Measurements from ENCODE around the gene MAPK12. TPM values are rescaled to one million over a fixed set of nuclear protein-coding genes. Genes with fewer than 3 reads are reported as not detected.
A peak's percentile ranks its signal among the peaks of the same experiment; 100 is the strongest.
"Not testable (repeated sequence)": the region's sequence is repeated elsewhere in the genome, so short reads cannot be mapped to it uniquely, and the experiment has no call there.

The MAPK12 gene
- total and polyA plus RNA-seq, 2 experiments from 2014 or later = 20.7 to 28.7 TPM

- no peaks in the 10 kb centered on the region for H3K27me3 ChIP-seq (replicated peaks; ENCODE audit: insufficient read depth)
- no peak overlapping the region for H3K4me3 ChIP-seq
- no peak for TF ChIP-seq EZH2 (IDR thresholded peaks at IDR 0.05; ENCODE audit: insufficient read depth, poor library complexity, severe bottlenecking)
- no peak for TF ChIP-seq EZH2phosphoT487 (IDR thresholded peaks at IDR 0.05; ENCODE audit: insufficient read depth, low read depth)
- peaks cover 8% of the 10 kb centered on the region; the same call in 1 of the 2 replicates for H3F3A ChIP-seq (ENCODE audit: insufficient read depth)
- no peak overlapping the region for H3K27ac ChIP-seq
- H3K9ac ChIP-seq = no peak overlapping the region
- no peaks in the 10 kb centered on the region for H3K9me2 ChIP-seq (ENCODE audit: insufficient read depth)
- in situ Hi-C loops (cut with MboI) = no loop called here
- H3K4me2 ChIP-seq (ENCODE audit: unreplicated experiment) = no peak overlapping the region
- H3K9me3 ChIP-seq (ENCODE audit: low read depth) = no peaks in the 10 kb centered on the region
- no peaks in the 10 kb centered on the region for H3K4me1 ChIP-seq (ENCODE audit: insufficient read depth)
- H2AFZ ChIP-seq = no peak overlapping the region
- 83% methylated on average over 22 of the region's 22 CpGs for WGBS, 2 experiments (ENCODE audit: low coverage in 1 of 2, low lambda C conversion rate in 2 of 2, missing lambda C conversion rate in 2 of 2)
- no peak for DNase-seq
- H3K36me3 ChIP-seq (ENCODE audit: low read depth) = 0 out of 2 replicates have a peak, but pooled peaks cover 16% of the 10 kb centered on the region
- peaks cover 41% of the 10 kb centered on the region for H3K79me2 ChIP-seq (ENCODE audit: insufficient read depth)
- no peaks in the 10 kb centered on the region; the same call in 1 of the 2 replicates for H4K20me1 ChIP-seq (ENCODE audit: insufficient read depth)
These were observed 53.0 kb downstream of the MAPK12 start for GRCh38 chr22:50208430-50208938.

GRCh38 chr22:50207383-50208140 lies 53.9 kb downstream of the MAPK12 start:
- H3K27ac ChIP-seq = no peak overlapping the region
- H3K79me2 ChIP-seq (ENCODE audit: insufficient read depth) = peaks cover 41% of the 10 kb centered on the region
- peaks cover 8% of the 10 kb centered on the region; the same call in 1 of the 2 replicates for H3F3A ChIP-seq (ENCODE audit: insufficient read depth)
- H3K4me1 ChIP-seq (ENCODE audit: insufficient read depth) = peaks cover 2% of the 10 kb centered on the region
- no peak overlapping the region for H3K9ac ChIP-seq
- 67 to 72% methylated on average over 23 of the region's 23 CpGs for WGBS, 2 experiments (ENCODE audit: low coverage in 1 of 2, low lambda C conversion rate in 2 of 2, missing lambda C conversion rate in 2 of 2)
- H2AFZ ChIP-seq = no peak overlapping the region
- H3K27me3 ChIP-seq (replicated peaks; ENCODE audit: insufficient read depth) = no peaks in the 10 kb centered on the region
- no peak for TF ChIP-seq EZH2phosphoT487 (IDR thresholded peaks at IDR 0.05; ENCODE audit: insufficient read depth, low read depth)
- no peak for TF ChIP-seq EZH2 (IDR thresholded peaks at IDR 0.05; ENCODE audit: insufficient read depth, poor library complexity, severe bottlenecking)
- no peak overlapping the region for H3K4me3 ChIP-seq
- in situ Hi-C loops (cut with MboI) = no loop called here
- no peak for DNase-seq
- peaks cover 14% of the 10 kb centered on the region; the same call in 1 of the 2 replicates for H3K36me3 ChIP-seq (ENCODE audit: low read depth)
- no peaks in the 10 kb centered on the region for H3K9me3 ChIP-seq (ENCODE audit: low read depth)
- H3K9me2 ChIP-seq (ENCODE audit: insufficient read depth) = no peaks in the 10 kb centered on the region
- H3K4me2 ChIP-seq (ENCODE audit: unreplicated experiment) = no peak overlapping the region
- H4K20me1 ChIP-seq (ENCODE audit: insufficient read depth) = no peaks in the 10 kb centered on the region

GRCh38 chr22:50206599-50206998 lies 54.9 kb downstream of the MAPK12 start:
- no peak overlapping the region for H3K27ac ChIP-seq
- H2AFZ ChIP-seq = no peak overlapping the region
- H3K79me2 ChIP-seq (ENCODE audit: insufficient read depth) = peaks cover 41% of the 10 kb centered on the region
- no peaks in the 10 kb centered on the region for H3K9me2 ChIP-seq (ENCODE audit: insufficient read depth)
- no peak overlapping the region for H3K9ac ChIP-seq
- no peak overlapping the region for H3K4me2 ChIP-seq (ENCODE audit: unreplicated experiment)
- peaks cover 8% of the 10 kb centered on the region for H3K4me1 ChIP-seq (ENCODE audit: insufficient read depth)
- H3K36me3 ChIP-seq (ENCODE audit: low read depth) = peaks cover 10% of the 10 kb centered on the region; the same call in 1 of the 2 replicates
- no peaks in the 10 kb centered on the region for H3K27me3 ChIP-seq (replicated peaks; ENCODE audit: insufficient read depth)
- in situ Hi-C loops (cut with MboI) = no loop called here
- WGBS, 2 experiments (ENCODE audit: low coverage in 1 of 2, low lambda C conversion rate in 2 of 2, missing lambda C conversion rate in 2 of 2) = 50 to 54% methylated on average over 10 of the region's 10 CpGs
- H3K4me3 ChIP-seq = no peak overlapping the region
- no peaks in the 10 kb centered on the region for H4K20me1 ChIP-seq (ENCODE audit: insufficient read depth)
- no peak for TF ChIP-seq EZH2 (IDR thresholded peaks at IDR 0.05; ENCODE audit: insufficient read depth, poor library complexity, severe bottlenecking)
- no peak for TF ChIP-seq EZH2phosphoT487 (IDR thresholded peaks at IDR 0.05; ENCODE audit: insufficient read depth, low read depth)
- 0 out of 2 replicates have a peak, but pooled peaks cover under 1% of the 10 kb centered on the region for H3F3A ChIP-seq (ENCODE audit: insufficient read depth)
- no peaks in the 10 kb centered on the region for H3K9me3 ChIP-seq (ENCODE audit: low read depth)
- peak; percentile 61 for DNase-seq

GRCh38 chr22:50205781-50206569 lies 55.5 kb downstream of the MAPK12 start:
- no peak overlapping the region for H3K4me2 ChIP-seq (ENCODE audit: unreplicated experiment)
- H3K9ac ChIP-seq = no peak overlapping the region
- WGBS, 2 experiments (ENCODE audit: low coverage in 1 of 2, low lambda C conversion rate in 2 of 2, missing lambda C conversion rate in 2 of 2) = 94% methylated on average over 35 to 44 of the region's 45 CpGs
- TF ChIP-seq EZH2 (IDR thresholded peaks at IDR 0.05; ENCODE audit: insufficient read depth, poor library complexity, severe bottlenecking) = no peak
- TF ChIP-seq EZH2phosphoT487 (IDR thresholded peaks at IDR 0.05; ENCODE audit: insufficient read depth, low read depth) = no peak
- H3K27me3 ChIP-seq (replicated peaks; ENCODE audit: insufficient read depth) = no peaks in the 10 kb centered on the region
- H3K4me1 ChIP-seq (ENCODE audit: insufficient read depth) = peaks cover 8% of the 10 kb centered on the region
- no peak overlapping the region for H3K27ac ChIP-seq
- DNase-seq = no peak
- in situ Hi-C loops (cut with MboI) = no loop called here
- H4K20me1 ChIP-seq (ENCODE audit: insufficient read depth) = no peaks in the 10 kb centered on the region
- H3K4me3 ChIP-seq = no peak overlapping the region
- no peaks in the 10 kb centered on the region for H3K9me3 ChIP-seq (ENCODE audit: low read depth)
- peaks cover 42% of the 10 kb centered on the region for H3K79me2 ChIP-seq (ENCODE audit: insufficient read depth)
- peaks cover 10% of the 10 kb centered on the region; the same call in 1 of the 2 replicates for H3K36me3 ChIP-seq (ENCODE audit: low read depth)
- no peaks in the 10 kb centered on the region for H3F3A ChIP-seq (ENCODE audit: insufficient read depth)
- no peaks in the 10 kb centered on the region for H3K9me2 ChIP-seq (ENCODE audit: insufficient read depth)
- H2AFZ ChIP-seq = no peak overlapping the region

GRCh38 chr22:50204998-50205397 lies 56.5 kb downstream of the MAPK12 start:
- H3K4me1 ChIP-seq (ENCODE audit: insufficient read depth); H3K4me3 ChIP-seq; H3K27me3 ChIP-seq (replicated peaks; ENCODE audit: insufficient read depth); H4K20me1 ChIP-seq (ENCODE audit: insufficient read depth); in situ Hi-C loops (cut with MboI); DNase-seq; H3F3A ChIP-seq (ENCODE audit: insufficient read depth); H2AFZ ChIP-seq; H3K9me2 ChIP-seq (ENCODE audit: insufficient read depth); H3K36me3 ChIP-seq (ENCODE audit: low read depth); H3K9ac ChIP-seq; H3K9me3 ChIP-seq (ENCODE audit: low read depth); H3K27ac ChIP-seq; H3K4me2 ChIP-seq (ENCODE audit: unreplicated experiment): not testable (repeated sequence)
- H3K79me2 ChIP-seq (ENCODE audit: insufficient read depth) = peaks cover 42% of the 10 kb centered on the region
- WGBS, 2 experiments (ENCODE audit: low coverage in 1 of 2, low lambda C conversion rate in 2 of 2, missing lambda C conversion rate in 2 of 2) = 74 to 78% methylated on average over 9 of the region's 9 CpGs

Data from GM23248 (cell line).